ENCODE data around the gene ALKBH6.

DNA sequence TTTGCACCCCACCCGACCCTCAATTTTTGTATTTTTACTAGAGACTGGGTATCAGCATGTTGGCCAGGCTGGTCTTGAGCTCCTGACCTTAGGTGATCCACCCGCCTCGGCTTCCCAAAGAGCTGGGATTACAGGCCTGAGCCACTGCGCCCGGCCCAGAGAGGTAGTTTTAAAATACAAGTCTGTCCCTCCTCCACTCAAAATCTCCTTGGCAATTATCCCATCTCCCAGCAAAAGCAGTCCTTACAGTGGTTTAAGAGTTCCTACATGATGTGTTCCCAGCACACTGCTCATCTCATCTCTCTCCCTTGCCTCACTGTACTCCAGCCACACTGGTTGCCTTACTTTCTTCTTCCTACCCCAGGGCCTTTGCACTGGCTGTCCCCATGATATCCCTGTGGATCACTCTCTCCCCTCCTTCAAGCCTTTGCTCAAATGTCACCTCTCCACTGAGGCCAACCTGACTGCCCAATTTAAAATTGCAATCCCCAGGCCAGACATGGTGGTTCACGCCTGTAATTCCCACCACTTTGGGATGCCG, 53.5 kb downstream of the ALKBH6 start:
- TF ChIP-seq CTCF (IDR thresholded peaks at IDR 0.05; ENCODE audit: poor library complexity) (no peak), EZH2 (IDR thresholded peaks at IDR 0.05; ENCODE audit: borderline replicate concordance) (no peak)
